Stimulated activated CD8-positive, alpha-beta memory T cell treated with anti-CD3 and anti-CD28 coated beads, Interleukin-7, amount 100 ng/mL, for 1 hour (primary cell): ENCODE data around the gene SP3.
"Not testable (repeated sequence)": the region's sequence is repeated elsewhere in the genome, so short reads cannot be mapped to it uniquely, and the experiment has no call there.

Experiments used
- DNase-seq, 2 donors: peaks; one replicate each; pipeline ENCODE4 v3.0.0-alpha.2; 2020; ENCODE audit warnings: low read depth in 2 of 2

SP3 gene

DNA sequence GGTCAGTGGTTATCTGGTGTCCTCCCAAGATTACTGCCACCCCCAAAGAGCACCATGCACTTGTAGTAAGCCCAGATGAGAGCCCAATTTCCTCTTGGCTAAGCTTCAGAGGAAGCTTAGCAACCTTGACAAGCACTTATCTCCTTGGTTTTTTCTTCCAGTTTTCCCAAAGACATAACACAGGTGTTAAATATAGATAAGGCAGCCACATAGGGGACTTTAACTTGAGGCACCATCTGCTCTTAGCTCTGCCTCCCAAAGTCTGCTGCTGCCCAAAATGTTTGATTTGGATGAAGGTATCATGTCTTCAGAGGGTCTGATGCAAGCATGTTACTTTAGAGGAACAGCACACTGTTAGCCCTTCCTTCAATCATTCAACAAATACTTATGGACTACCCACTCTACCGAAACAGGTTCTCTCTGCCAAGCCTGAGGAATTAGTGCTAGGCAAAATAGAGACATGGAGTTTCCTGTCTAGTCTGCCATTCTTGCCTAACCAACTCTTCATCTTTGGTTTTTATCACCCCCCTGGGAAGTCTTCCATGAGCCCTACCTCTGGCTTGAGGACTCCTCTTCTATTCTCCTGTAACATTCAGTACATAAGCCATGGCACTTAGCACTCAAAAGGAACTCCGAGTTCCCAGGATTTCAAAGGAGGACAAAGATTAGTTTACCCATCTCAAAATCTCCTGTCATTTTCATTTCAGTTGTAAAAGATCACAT is 73.7 kb downstream of the SP3 start:
- DNase-seq: no peak

DNA sequence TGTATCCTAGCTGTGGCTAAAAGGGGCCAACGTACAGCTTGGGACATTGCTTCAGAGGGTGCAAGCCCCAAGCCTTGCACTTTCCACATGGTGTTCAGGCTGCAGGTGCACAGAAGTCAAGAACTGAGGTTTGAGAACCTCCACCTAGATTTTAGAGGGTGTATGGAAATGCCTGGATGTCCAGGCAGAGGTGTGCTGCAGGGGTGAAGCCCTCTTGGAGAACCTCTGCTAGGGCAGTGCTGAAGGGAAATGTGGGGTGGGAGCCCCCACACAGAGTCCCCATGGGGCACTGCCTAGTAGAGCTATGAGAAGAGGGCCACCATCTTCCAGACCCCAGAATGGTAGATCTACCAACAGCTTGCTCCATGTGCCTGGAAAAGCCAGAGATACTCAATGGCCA is 75.7 kb downstream of the SP3 start:
- not testable (repeated sequence) for DNase-seq

DNA sequence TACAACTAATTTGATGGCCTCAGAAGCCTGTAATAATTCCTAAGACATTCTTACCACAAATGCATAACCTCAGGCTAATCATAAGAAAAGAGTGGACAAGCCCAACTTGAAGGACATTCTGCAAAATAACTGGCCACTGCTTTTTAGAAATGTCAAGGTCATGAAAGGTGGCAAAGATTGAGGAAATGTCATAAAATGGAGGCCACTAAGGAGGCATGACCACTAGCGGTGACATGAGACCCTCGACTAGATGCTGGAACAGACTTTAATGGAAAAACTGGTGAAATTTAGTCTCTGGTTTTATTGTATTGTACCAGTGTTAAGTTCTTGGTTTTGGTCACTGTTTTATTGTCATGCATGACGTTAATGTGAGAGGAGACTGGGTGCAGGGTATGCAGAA is 78.6 kb downstream of the SP3 start:
- DNase-seq: no peak

DNA sequence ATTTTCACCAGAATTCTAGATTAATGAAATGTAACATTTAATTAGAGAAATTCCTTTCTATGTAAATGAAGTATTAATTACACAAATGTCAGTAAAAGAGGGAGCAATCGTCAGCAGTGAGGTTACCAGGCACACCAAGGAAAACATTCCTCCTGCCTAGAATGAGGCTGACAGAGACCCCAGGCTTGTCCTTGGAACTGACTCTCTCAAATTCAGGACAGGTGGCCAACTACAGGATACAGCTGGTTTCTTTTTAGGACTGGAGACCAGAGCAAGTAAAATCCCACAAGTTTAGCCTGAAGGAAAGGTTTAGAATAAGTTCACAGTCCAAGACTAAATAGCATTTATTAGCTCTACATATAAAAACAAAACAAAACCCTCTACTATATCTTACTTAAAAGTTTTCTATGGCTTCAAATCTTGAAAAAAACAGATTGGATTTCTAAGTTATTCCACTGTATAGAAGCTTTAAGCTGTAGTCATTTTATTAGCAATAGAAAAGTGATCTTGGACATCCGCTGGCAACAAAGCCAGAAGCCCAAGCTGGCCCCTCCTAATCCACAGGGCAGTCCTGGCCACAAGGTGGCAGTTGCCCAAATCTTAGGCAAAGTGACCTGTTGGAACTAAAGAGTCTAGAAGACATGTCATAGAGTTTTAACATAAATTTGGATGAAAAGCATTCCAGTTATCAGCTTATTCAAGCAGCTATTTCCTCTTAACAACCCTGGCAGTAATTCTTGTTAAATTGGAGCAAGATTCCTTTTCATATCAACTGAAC is 81.0 kb downstream of the SP3 start:
- no peak for DNase-seq

DNA sequence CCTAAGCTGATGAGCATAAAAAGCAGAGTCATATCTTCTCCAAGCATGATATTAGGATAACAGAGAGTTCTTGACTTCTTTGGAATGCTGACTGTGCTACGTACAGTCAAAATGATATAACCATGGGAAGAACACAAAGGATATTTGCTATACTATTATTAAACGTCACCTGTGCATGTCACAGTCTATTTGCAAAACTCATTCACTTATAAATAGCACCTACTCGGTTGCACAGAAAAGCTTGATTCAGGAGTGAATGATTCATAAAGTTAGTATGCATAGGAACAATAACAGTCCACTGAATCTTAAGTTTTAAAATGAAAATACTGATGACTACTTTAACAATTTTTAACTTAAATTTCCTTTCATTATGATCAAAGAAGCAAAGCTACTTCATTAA is 83.3 kb downstream of the SP3 start:
- no peak for DNase-seq

DNA sequence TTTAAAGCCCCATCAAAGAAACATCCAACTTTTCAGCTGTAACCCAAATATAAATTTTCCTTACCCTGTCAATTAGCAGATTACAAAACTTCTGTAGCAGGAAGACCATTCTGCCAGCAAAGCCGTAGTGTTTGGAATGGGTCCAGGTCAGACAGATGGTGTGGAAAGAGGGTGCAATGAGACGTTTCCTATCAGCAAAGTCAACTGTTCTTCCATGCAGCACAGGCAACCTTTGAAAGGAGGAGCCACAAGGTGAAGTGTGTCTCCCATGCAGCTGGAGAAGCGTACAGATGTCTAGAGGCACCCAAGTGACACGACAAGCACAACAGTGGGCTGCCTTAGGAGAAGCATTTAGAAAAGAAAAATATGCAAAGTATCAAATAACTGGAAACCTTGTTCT is 83.7 kb downstream of the SP3 start:
- no peak for DNase-seq

DNA sequence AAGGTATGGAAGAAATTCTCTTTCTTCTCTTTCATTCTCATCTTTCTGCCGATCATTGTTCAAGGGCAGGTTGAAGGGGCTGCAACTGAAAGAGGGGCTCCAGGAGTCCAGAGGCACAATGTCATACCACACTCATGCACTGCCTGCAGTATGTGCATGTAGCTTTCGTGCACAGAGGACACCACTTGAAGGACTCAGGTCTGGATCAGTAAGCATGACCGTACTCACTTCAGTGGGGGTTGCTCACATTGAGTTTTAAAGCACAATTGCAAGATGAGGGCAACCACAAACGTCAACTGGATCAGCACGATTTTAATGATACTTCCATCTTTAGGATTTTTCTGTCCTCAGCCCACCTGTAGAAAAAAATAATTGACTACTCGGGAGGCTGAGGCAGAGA is 84.6 kb downstream of the SP3 start:
- no peak for DNase-seq

DNA sequence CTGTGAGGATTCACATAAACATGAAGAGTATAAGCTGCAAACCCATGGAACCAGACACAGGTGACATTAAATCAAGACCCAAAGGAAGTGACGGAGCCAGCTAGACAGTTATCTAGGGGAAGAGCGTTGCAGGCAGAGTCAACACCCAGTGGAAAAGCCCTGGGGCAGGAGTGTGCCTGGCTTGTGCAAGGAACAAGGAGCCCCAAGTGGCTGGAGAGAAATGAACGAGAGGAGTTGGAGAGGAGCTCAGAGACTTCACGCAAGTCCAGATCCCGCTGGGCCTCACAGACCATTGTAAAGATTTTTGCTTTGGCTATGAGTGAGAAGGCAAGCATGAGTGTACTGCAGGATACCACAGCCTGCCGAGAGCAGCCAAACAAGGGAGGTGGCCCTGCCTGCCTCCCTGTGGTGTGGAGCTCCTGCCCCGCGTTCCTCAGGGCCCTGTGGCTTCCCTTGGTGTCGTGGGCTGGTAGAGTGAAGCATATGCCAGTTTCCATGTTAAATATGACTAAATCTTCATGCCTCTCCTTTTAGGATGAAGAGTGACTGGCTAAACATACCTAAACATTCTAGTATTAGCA is 88.2 kb downstream of the SP3 start:
- DNase-seq: no peak

DNA sequence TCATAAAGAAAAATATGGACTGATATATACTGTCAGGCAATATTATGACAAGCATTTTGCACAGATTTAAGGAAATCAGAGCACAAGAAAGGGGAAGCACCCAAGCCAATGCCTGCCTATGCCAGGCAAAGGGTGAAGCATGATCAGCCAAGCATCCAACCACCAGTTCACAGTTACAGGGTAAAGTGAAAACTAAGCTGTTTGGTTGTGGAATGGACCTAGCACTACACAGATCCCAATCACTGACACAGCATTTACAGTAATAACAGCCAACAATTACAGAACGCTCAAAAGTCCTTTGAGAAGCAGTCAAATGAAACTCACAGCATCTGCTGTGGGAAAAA is 90.3 kb downstream of the SP3 start:
- no peak for DNase-seq

DNA sequence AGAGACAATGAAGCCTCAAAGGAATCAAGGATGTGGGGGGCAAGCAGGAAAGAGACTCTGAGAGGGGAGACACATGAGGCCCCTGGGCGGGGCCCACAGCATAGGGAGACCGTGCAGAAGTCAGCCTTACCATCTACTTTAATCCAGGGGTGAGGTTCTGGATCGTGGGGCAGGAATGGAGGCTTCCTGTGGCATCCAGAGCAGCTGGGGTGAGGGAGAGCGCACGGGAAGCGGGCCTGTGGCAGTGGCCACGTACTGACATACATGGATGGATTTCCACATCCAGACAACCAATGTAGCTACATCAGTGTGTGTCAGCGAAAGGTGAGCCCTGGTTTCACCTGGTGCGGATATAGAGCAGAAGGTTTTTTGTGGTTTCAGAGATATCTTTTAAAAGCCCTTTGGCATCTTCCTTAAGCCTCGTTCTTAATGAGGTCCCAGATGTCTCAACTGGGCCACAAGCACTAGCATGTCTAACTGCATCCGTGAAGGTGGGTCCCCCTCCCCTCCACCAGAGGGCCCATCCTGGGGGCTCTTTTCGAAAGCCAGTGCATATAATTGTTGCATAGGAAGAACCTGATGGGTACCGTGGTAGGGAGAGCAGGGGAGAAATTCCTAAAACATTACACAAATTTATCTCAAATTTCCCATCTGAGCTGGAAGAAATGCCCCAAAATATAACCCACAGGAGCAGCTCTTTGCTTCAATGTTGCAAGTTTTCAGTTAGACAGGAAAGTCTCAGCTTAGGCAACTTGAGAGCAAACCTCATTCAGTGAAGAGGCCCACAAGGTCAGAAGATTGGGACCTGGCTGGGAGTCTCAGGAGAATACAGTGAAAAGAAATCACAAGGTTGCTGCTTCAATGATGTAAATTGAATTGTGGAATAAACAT is 90.9 kb downstream of the SP3 start:
- no peak for DNase-seq

DNA sequence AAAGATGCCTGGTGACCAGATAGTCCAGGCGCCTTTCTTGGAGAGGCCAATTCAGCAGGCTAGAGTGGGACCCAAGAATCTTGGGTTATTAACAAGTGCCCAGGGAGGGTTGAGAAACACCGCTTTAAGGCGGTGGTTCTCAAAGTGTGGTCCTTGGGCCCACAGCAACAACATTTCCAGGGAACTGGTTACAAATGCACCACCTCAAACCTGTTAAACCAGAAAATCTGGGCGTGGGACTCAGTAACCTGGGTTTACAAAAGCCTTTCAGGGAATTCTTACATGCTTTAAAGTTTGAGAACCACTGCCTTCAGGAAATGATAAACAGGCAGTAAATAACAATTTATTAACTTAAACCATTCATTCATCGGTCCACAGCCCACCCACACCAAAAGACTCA is 92.5 kb downstream of the SP3 start:
- no peak for DNase-seq

DNA sequence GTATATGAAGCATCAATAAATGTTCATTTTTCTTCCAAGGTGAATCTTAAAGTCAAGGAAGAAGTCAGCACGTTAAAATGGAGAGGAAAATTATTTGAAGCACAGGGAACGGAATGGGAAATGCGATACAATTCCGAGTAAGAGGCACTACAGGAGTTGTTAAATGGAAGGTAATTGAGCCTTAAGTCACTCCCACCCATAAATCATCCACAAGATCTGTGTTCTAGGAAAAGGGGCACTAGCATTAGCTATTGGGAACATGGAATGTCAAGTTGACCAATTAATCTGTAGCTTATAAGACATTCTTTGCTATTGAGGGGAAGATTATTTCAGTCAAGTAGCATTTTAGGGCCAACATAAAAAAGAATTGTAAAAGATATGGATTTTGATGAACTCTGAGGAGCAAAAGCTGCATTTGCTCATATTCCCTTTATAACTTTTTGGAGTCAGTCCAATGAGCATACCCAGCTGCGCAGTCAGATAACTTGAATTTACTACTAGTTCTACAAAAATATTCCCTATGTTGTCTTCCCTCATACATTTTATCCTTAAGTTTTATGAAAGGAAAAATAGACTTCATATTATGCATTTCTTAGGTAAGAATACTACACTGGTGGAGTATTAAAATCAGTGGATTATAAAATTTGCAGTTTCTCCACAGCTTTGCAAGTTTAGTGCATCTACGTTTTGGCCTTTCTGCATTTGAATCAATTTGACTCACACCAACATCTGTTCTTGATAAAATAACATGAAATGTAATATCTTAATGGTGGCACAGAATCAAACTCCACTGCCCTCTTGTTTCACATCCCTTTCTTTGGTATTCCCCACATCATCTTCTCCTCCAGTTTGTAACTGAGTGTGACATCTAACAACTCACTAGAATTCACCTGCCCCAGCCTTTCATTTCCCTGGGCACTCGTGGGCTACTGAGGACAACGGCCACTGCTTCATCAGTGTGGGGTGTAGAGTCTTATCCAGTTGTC is 95.6 kb downstream of the SP3 start:
- no peak for DNase-seq

DNA sequence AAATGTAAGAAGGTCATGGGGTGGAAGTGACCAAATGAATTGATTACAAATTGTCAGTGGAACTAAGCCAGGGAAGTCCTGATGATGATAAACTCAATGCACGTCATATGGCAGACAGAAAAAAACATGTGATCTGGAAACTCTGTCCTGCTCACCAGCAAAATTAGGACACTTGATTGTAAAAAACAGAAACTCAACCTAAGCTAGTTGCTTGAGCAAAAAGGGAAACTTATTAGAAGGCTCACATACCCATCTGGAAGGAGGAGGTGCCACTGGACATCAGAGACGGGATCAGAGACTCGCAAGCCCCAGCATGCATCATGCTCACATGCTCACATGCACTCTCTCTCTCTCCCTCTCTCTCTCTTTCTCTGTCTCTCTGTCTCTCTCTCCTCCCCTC is 96.8 kb downstream of the SP3 start:
- DNase-seq: no peak

DNA sequence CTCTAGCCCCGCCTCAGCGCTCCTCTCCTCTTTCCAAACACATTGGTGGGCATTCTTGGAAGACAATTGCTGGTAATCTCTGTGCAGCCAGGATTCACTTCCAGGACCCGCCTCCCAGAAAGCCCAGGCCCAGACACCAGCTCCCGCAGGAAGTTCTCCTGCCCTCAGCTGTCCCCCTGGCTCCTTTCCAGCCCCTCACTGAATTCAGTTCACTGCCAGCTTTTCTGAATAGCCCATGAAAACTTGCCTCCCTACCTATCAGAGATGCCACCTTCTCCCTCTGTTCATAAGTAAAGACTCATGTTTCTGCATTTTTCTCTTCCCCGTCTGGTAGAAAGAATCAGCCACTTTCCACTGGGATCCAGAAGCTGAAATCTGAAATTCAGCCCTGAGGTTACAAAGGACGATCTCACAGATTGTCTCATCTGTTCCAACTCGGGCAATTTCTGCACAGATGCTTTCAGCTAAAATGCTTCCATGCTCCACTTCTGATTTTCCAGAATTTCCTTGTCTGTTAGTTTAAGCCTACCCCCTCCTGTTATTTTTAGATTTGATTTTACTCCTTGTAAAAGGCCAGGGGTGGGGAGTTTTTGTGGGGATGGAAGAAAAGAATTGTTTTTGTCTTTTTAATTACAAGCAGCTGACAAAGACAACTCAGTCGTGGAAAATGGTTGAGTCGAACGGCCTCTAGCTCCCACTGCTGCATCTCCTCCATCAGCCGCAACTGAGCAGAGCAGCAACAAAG is 98.1 kb downstream of the SP3 start:
- DNase-seq: no peak

DNA sequence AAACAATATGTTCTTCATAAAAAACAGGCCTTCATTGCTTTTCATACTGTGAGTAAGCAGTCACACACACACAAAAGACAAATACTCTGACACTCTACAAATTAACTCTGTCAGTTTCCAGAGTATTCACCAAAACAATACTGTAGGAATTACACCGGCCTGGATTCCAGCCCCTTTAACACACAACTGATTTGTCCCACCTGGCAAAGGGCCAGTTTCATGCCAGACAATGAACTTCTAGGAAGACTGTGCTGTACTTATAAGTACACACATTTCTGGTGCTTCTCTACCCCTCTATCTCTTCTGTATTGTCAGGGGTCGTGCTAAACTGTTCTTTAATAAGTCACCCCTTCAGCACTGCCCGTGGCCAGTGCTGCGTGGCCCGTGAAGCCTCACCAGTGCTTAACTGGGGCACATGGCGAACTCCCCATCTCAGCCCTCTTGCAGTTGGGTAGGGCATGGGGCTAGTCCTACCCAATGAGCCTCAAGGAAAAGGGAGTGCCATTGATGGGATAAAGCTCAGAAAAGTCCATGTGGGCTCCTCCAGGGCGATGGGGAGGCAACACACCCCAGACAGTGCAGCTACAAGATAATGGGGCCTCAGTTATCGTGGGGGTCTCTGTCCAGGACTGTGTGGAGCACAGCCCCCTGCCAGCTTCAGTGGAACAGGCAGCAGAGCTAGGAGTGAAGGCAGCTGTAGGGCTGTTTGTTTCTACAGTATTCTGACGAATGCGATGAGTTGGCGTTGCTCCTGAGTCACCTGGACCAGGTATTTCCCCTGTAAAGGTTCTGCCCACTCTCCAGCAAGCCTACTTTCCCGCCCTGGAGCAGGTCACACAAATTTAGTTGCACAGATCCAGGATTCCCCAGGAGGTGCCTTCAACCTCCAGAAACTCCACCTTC is 99.0 kb downstream of the SP3 start:
- DNase-seq: no peak

DNA sequence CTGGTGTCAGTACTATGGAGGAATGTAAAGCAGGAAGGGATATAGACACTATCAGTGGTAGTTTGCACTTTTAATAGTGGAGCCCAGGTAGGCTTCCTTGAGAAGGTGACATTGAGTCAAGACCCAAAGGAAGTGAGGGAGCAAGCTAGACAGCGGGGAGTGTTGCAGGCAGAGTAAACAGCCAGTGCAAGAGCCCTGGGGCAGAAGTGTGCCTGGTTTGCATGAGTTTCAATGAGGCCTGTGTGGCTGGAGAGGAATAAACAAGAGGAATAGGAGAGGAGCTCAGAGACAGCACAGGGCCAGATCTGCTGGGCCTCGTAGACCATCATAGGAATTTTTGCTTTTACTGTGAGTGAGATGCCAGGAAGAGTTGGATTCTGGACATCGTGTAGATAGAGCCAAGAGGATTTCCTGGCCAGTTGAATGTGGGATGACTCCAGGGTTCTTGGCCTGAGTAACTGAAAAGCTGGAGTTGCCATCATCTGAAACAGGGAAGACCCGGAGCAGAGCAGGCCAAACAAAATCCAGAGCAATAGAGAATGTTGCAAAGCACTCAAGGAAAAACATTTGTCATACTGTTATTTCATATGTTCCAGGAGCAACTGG is 102.5 kb downstream of the SP3 start:
- no peak for DNase-seq

DNA sequence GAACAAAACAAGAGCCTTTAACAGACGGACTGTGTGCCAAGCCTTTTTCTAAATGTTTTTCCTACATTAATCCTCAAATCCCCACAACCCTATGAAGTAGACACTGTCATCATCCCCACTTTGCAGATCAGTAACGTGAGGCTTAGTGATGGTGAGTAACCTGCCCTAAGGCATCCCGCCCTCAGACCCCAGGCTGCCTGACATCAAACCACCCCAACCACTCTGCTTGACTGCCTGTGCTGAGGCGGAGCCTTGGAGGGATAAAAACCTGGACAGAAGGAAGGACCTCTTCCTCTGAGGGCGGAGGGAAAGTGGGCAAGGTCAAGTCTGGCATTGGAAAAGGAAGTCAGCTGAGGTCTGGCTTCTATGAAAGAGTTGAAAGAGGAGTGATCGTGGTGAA is 104.6 kb downstream of the SP3 start:
- no peak for DNase-seq

DNA sequence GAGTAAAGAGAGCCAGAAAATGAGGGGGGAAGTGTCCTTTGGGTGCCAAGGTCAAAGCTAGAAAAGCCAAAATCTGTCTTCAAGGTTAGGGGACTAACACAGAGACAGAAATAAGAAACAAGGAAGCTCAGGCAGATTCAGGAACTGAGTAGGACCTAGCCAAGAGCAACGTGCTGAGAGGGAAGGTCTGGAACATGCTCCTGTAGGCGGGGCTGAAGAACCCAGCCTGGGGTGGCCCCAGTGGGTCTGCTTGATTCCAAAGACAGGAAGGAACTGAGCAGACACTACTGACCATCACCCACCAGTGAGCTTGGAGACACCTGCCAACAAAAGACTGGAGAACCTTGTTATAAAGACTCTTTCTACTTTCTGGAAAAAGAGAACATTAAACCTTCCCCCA is 105.1 kb downstream of the SP3 start:
- no peak for DNase-seq

DNA sequence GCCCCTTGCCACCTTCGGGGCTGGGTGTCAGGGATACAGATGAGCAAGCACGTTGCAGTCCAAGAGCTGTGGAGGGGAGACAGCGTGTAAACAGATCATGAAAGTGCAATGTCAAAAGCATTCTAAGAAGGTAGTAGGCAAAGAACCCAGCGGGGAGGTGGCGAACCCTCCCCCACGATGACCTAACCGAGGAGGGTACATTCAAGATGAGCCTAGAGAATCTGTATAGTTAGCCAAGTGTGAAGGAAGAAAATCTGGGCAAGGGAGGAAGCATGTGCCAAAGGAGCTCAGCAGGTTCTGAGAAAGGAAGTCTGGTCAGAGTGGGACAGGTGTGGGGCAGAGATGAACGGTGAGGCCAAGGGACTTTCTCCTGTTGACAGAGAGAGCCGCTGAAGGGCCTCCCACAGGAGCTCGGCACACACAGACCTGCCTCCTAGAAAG is 106.9 kb downstream of the SP3 start:
- DNase-seq: no peak
